SH-SY5Y (cell line): Measurements from ENCODE around the gene ICAM2.

ENCODE experiments used
- GATA2 ChIP-seq: IDR thresholded peaks from 2 replicates; pipeline ENCODE4 v1.6.1; 2011; ENCODE audit warnings: mild to moderate bottlenecking, low read depth, low read length
- GATA3 ChIP-seq: IDR thresholded peaks from 2 replicates; pipeline ENCODE4 v1.6.1; 2011; ENCODE audit warnings: low read depth, mild to moderate bottlenecking, low read length, moderate library complexity

DNA sequence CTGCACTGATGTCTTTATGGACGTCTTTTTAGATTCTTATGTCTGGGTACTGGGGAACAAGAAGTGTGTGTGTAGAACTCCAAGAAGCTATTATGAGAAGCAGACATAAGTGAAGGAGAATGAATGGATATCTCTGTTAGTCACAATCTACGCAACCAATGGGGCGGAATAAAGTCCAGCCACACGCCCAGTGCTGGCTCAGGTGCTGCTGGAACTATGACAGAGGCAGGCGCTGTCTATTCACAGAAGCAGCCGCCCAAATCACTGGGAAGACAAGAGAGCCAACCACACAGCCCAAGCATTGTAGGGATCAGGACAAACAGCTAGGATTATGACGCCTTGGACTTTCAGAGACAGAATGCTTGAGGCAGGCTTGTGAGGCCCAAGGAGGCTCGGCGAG lies 43.9 kb upstream of the ICAM2 start:
- TF ChIP-seq GATA3 (no peak), GATA2 (no peak)
